Measurements from ENCODE around the gene NKX3-2. TPM values are rescaled to one million over a fixed set of nuclear protein-coding genes. Genes with fewer than 3 reads are reported as not detected.

NKX3-2 gene
- total and polyA plus RNA-seq, 9 of the 15 experiments (the other 6 are each of a cell fraction or from before 2014, with no cell fraction given) = 0.03 to 0.81 (median 0.27) TPM; not detected in 1

DNA sequence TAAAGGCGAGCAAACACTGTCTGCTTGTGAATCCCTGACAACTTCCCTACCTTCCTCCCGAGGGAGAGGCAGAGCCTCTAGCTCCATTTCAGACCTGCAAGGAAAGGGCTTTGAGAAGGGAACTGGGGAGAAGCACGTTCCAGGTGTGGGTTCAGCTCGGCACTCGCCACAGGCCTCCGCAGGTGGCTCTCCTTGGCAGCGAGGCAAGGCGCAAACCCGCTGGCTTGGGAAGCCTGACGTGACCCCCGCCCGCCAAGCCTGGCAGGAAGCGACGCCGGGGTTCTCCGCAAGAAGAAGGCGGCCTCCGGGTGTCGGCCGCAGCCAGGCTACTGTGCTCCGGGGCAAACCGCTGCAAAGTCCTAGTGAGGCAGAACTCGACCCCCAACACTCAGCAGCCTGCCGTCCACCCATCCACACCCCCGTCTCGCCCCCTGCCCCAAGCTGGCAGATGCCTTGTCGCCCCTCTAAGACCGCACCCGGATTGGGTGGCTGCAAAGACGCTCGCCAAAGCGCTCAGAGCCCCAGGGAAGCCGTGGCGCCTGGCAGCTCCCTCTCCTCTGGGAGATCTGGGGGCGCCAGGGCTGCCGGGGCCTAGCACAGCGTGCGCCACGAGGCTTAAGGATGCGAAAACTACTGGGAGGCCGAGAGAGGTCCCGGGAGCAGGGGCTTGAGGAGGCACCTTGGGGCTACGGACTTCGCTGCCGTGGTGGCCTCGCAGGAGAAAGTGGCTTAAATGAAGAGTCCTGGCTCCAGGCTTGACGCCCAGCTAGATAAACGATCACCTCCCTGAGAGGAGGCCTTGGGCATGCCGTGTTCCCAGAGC is 21.8 kb downstream of the NKX3-2 start (continued):
- TF ChIP-seq, protein P1, sequence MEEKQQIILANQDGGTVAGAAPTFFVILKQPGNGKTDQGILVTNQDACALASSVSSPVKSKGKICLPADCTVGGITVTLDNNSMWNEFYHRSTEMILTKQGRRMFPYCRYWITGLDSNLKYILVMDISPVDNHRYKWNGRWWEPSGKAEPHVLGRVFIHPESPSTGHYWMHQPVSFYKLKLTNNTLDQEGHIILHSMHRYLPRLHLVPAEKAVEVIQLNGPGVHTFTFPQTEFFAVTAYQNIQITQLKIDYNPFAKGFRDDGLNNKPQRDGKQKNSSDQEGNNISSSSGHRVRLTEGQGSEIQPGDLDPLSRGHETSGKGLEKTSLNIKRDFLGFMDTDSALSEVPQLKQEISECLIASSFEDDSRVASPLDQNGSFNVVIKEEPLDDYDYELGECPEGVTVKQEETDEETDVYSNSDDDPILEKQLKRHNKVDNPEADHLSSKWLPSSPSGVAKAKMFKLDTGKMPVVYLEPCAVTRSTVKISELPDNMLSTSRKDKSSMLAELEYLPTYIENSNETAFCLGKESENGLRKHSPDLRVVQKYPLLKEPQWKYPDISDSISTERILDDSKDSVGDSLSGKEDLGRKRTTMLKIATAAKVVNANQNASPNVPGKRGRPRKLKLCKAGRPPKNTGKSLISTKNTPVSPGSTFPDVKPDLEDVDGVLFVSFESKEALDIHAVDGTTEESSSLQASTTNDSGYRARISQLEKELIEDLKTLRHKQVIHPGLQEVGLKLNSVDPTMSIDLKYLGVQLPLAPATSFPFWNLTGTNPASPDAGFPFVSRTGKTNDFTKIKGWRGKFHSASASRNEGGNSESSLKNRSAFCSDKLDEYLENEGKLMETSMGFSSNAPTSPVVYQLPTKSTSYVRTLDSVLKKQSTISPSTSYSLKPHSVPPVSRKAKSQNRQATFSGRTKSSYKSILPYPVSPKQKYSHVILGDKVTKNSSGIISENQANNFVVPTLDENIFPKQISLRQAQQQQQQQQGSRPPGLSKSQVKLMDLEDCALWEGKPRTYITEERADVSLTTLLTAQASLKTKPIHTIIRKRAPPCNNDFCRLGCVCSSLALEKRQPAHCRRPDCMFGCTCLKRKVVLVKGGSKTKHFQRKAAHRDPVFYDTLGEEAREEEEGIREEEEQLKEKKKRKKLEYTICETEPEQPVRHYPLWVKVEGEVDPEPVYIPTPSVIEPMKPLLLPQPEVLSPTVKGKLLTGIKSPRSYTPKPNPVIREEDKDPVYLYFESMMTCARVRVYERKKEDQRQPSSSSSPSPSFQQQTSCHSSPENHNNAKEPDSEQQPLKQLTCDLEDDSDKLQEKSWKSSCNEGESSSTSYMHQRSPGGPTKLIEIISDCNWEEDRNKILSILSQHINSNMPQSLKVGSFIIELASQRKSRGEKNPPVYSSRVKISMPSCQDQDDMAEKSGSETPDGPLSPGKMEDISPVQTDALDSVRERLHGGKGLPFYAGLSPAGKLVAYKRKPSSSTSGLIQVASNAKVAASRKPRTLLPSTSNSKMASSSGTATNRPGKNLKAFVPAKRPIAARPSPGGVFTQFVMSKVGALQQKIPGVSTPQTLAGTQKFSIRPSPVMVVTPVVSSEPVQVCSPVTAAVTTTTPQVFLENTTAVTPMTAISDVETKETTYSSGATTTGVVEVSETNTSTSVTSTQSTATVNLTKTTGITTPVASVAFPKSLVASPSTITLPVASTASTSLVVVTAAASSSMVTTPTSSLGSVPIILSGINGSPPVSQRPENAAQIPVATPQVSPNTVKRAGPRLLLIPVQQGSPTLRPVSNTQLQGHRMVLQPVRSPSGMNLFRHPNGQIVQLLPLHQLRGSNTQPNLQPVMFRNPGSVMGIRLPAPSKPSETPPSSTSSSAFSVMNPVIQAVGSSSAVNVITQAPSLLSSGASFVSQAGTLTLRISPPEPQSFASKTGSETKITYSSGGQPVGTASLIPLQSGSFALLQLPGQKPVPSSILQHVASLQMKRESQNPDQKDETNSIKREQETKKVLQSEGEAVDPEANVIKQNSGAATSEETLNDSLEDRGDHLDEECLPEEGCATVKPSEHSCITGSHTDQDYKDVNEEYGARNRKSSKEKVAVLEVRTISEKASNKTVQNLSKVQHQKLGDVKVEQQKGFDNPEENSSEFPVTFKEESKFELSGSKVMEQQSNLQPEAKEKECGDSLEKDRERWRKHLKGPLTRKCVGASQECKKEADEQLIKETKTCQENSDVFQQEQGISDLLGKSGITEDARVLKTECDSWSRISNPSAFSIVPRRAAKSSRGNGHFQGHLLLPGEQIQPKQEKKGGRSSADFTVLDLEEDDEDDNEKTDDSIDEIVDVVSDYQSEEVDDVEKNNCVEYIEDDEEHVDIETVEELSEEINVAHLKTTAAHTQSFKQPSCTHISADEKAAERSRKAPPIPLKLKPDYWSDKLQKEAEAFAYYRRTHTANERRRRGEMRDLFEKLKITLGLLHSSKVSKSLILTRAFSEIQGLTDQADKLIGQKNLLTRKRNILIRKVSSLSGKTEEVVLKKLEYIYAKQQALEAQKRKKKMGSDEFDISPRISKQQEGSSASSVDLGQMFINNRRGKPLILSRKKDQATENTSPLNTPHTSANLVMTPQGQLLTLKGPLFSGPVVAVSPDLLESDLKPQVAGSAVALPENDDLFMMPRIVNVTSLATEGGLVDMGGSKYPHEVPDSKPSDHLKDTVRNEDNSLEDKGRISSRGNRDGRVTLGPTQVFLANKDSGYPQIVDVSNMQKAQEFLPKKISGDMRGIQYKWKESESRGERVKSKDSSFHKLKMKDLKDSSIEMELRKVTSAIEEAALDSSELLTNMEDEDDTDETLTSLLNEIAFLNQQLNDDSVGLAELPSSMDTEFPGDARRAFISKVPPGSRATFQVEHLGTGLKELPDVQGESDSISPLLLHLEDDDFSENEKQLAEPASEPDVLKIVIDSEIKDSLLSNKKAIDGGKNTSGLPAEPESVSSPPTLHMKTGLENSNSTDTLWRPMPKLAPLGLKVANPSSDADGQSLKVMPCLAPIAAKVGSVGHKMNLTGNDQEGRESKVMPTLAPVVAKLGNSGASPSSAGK (IDR thresholded peaks at IDR 0.05) = no peak
- no peak for TF ChIP-seq SMARCC2 (IDR thresholded peaks at IDR 0.05; ENCODE audit: low read depth)
- TF ChIP-seq, protein P2, sequence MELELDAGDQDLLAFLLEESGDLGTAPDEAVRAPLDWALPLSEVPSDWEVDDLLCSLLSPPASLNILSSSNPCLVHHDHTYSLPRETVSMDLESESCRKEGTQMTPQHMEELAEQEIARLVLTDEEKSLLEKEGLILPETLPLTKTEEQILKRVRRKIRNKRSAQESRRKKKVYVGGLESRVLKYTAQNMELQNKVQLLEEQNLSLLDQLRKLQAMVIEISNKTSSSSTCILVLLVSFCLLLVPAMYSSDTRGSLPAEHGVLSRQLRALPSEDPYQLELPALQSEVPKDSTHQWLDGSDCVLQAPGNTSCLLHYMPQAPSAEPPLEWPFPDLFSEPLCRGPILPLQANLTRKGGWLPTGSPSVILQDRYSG (tag; conservative IDR thresholded peaks at IDR 0.05; ENCODE audit: low read depth) = no peak
